ENCODE results near the gene PRKCQ.

The PRKCQ gene

GRCh38 chr10:6579904-6580278, at the start of gene PRKCQ:
PRKCQ (minus strand) TSS chr10:6580276; CDS start chr10:6515135, 65,141 bp downstream.
- TF ChIP-seq CTCF (IDR thresholded peaks at IDR 0.05), result no peak

DNA sequence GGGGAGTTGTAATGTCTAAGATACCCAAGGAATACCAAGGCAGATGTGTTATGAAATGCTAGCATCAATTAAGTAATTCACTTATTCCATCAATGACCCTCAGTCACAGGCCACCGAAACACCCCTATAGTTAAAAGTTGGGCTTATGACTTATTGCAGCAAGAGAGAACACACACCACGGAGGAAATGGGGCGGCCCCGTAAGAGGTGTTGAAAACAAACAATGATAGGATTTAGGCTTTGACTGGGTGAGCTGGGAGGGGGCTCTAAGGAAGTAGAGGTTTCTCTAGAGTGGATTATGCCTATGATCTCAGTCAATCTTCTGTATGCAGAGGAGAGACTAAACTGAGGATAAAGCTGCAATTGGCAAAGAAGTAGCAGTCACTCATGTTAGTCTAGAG, 45.4 kb upstream of the PRKCQ start:
- TF ChIP-seq CTCF (IDR thresholded peaks at IDR 0.05), result no peak

DNA sequence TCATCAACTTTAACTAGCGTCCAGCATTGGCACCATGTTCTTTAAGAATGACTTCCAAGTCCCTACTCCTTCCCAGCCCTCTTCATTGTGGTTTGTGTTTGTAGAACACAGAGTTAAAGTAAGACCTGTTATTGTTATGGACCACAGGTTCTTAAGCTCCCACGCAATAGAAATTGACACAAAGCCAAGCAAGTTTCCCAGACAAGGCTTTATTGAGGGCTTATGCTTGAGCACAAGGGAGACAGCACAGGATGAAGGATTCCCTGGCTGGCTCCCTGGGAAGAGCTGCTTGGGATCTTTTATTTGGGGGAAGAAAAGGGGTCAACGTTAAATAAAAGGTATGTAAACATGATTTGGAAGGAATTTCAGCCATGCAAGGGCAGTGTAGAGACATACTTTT, 44.3 kb upstream of the PRKCQ start:
- no peak for TF ChIP-seq CTCF (IDR thresholded peaks at IDR 0.05)

- no peak for TF ChIP-seq CTCF (IDR thresholded peaks at IDR 0.05)
These were observed 42.8 kb upstream of the PRKCQ start for GRCh38 chr10:6622921-6623320.

- no peak for TF ChIP-seq CTCF (IDR thresholded peaks at IDR 0.05)
These were observed 41.5 kb upstream of the PRKCQ start for GRCh38 chr10:6621536-6621935.

DNA sequence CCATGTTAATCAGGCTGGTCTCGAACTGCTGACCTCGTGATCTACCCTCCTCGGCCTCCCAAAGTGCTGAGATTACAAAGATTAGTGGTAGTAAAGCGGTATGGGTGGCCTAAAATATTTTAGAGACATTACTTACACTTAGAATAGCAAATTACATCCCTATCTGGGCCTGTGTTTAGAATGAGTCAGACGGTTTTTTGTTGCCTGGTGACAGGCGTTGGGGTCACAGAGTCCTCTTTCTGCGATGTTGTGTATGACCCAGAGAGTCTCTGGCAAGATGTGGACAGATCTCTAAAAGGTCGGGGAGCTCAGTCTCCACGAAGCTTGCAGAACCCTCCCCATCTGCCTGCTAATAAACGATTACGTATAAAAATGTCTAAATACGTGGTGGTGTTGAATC, 39.6 kb upstream of the PRKCQ start:
- no peak for TF ChIP-seq CTCF (IDR thresholded peaks at IDR 0.05)

GRCh38 chr10:6618340-6618739, 38.3 kb upstream of the PRKCQ start:
- no peak for TF ChIP-seq CTCF (IDR thresholded peaks at IDR 0.05)

DNA sequence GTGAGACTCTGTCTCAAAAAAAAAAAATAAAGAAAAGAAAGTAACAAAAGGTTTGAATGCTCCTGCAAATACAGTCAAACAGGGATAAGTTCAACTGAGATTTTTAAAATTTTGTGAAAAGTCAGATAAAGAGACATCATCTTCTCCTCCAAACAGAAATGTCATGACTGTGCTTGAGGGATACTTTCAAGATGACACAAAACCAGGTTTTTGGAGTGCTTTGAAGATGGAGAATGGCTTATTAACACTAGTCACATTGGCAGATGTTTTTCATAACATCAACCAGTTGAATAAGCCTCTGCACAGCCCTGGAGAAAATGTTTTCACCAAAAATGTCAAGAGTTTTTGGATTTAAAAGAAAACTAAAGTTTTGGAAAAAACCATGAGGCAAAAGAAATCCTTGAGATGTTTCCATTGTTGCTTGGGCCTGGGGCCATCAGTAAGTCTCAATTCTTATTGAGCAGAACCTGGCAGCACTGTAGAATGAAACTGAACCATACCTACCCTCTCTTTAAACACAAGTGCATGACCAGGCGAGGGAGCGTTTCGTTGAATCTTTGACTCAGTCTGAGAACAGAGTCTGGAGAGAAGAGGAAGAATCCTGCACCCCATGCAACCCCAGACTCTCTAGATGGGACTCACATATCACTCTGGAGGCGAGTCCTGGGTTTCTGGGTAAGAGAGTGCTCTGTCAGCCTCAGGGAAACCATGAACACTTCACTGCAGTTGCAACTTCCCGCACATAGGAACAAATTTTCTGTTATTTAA, 37.4 kb upstream of the PRKCQ start:
- TF ChIP-seq CTCF (IDR thresholded peaks at IDR 0.05), result no peak
